DND-41 (cell line): ENCODE data around the gene ABCA3.
A peak's percentile ranks its signal among the peaks of the same experiment; 100 is the strongest.

ENCODE experiments used
- ATAC-seq: fragments of 200-7000 bp; cut with Tn5 transposase; 3 replicates; pipeline ENCODE4 v1.9.1; 2021; ENCODE audit warnings: low read depth; ENCODE audit not compliant: insufficient read depth
- DNase-seq: peaks from one replicate; pipeline ENCODE4 v3.0.0-alpha.2; 2020
- H2AFZ ChIP-seq: 2 replicates; pipeline ENCODE4 v1.6.0; 2012; ENCODE audit warnings: low read depth, low read length
- H3K27ac ChIP-seq: 2 replicates; pipeline ENCODE4 v1.5.1; 2012; ENCODE audit warnings: low read length, inconsistent platforms
- H3K27me3 ChIP-seq: fragments of 200-600 bp; sonication (generic); 2 replicates; pipeline ENCODE4 v1.6.0; 2012; ENCODE audit warnings: low read length, mild to moderate bottlenecking, inconsistent platforms; ENCODE audit not compliant: insufficient read depth, poor library complexity
- H3K36me3 ChIP-seq: 2 replicates; pipeline ENCODE4 v1.5.1; 2012; ENCODE audit warnings: low read length, inconsistent platforms; ENCODE audit not compliant: insufficient read depth
- H3K4me1 ChIP-seq: 2 replicates; pipeline ENCODE4 v1.5.1; 2012; ENCODE audit warnings: mild to moderate bottlenecking, low read length; ENCODE audit not compliant: insufficient read depth
- H3K4me2 ChIP-seq: 2 replicates; pipeline ENCODE4 v1.6.0; 2012; ENCODE audit warnings: mild to moderate bottlenecking, moderate library complexity, low read length, inconsistent platforms; ENCODE audit not compliant: insufficient read depth
- H3K4me3 ChIP-seq, 2 experiments: fragments of 200-600 bp in 1 of 2; shearing (Covaris generic) in 1 of 2; 2 replicates each; pipeline ENCODE4 v1.5.1; 2012 to 2016; ENCODE audit warnings: inconsistent platforms in 2 of 2, low read length in 2 of 2, mild to moderate bottlenecking in 2 of 2, low read depth in 1 of 2, moderate library complexity in 1 of 2
- H3K79me2 ChIP-seq: 2 replicates; pipeline ENCODE4 v1.6.0; 2012; ENCODE audit warnings: low read length, inconsistent platforms; ENCODE audit not compliant: insufficient read depth
- H3K9ac ChIP-seq: 2 replicates; pipeline ENCODE4 v1.6.0; 2012; ENCODE audit warnings: low read depth, mild to moderate bottlenecking, inconsistent platforms, low read length, moderate library complexity
- H3K9me3 ChIP-seq: 2 replicates; pipeline ENCODE4 v1.5.1; 2012; ENCODE audit warnings: low read length, moderate library complexity, mild to moderate bottlenecking, inconsistent platforms; ENCODE audit not compliant: insufficient read depth, severe bottlenecking
- H4K20me1 ChIP-seq: 2 replicates; pipeline ENCODE4 v1.6.0; 2012; ENCODE audit warnings: low read length; ENCODE audit not compliant: insufficient read depth
- CTCF ChIP-seq: IDR thresholded peaks from 2 replicates; pipeline ENCODE4 v1.5.1; 2012; ENCODE audit warnings: borderline replicate concordance, low read length, moderate library complexity, mild to moderate bottlenecking; ENCODE audit not compliant: poor library complexity, severe bottlenecking; ENCODE audit errors: extremely low read depth
- EZH2 ChIP-seq: IDR thresholded peaks from 3 replicates; pipeline ENCODE4 v1.6.1; 2012; ENCODE audit warnings: borderline replicate concordance, low read depth, mild to moderate bottlenecking, moderate library complexity, low read length, inconsistent platforms; ENCODE audit not compliant: severe bottlenecking

The ABCA3 gene

DNA sequence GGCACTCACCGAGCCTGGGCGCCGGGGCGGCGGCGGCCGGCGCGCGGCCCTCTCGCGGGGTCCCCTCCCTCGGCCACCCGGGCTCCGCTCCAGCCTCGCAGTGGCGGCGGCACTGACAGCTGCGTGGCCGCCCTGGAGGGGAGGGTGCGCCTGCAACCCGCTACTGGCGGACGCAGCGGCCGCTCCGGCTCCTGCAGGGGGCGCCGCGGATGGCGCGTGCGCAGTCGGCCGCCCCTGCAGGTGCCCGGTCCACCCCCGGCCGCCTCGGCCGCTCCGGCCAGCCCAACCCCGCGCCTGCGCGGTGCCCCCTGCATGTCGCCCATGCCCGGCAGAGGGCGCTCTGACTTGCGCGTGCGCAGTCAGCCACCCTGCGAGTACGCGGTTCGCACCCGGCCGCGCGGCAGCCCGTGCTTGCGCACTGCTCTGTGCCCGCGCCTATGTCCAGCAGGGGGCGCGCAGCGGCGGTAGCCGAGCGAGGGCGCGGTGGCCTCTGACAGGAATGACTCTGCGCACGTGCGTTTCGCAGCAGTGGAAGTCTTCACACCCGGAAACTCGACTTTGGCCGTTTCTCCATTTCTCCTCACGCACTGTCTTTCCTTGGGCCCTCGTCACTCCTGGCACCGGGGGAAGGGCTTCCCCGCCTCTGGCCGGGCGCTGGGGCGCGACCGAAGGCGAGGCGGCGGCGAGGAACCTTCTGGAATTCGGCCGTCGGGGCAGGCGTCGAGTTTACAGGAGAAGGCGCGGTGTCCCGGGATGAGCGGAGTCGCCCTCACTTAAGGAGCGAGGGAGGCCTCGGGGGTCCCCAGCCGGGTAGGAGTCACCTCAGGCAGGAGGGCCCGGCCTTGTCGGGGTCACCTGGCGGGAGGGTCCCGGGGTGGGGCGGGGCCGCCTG, at the start of gene ABCA3:
ABCA3 (minus strand) TSS at position 165 of the 892 bp plus-strand sequence. CDS start 14,262 bp downstream, outside the sequence.
- no peaks in the 10 kb centered on the region for H3K27me3 ChIP-seq
- peak within 1 kb of the TSS; percentile 12 to 65; a peak in 3 of 4 replicates for H3K4me3 ChIP-seq
- no peaks in the 10 kb centered on the region for H4K20me1 ChIP-seq
- peak within 1 kb of the TSS; percentile 90 for H2AFZ ChIP-seq
- DNase-seq (peak; percentile 95), ATAC-seq (peak; percentile 97)
- peaks cover 25% of the 10 kb centered on the region for H3K4me1 ChIP-seq
- no peaks in the 10 kb centered on the region for H3K36me3 ChIP-seq
- H3K27ac ChIP-seq: peak within 1 kb of the TSS; percentile 68
- no peaks in the 10 kb centered on the region for H3K9me3 ChIP-seq
- H3K9ac ChIP-seq: peak within 1 kb of the TSS; percentile 64
- 0 out of 2 replicates have a peak, but pooled peaks cover 2% of the 10 kb centered on the region for H3K79me2 ChIP-seq
- H3K4me2 ChIP-seq: peak within 1 kb of the TSS; percentile 72
- TF ChIP-seq EZH2: no peak
- TF ChIP-seq CTCF: peak; percentile 99

DNA sequence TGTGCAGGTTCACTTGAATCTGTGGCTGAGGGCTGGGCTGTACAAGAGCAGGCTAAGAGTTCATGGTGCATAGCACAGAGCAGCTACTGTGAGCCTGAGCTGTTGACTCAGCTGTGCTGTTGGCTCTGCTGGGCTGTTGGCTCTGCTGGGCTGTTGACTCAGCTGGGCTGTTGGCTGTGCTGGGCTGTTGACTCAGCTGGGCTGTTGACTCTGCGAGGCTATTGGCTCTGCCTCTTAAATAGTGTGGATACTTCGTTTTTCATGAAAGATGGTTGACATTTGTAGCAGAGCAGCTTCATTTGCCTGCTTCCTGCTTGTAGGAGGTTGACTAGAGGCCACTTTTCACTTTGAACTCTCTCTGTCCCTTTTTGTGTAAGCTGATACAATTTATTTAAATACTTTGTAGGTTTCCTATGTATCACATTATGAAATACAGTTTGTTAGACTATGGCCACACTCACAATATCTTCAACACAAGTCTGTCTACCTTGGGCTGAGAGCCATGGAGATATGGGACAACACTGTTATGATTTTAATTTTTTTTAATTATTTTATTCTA, 48.4 kb upstream of the ABCA3 start:
- TF ChIP-seq EZH2 (no peak), CTCF (no peak)
- Histone ChIP-seq H3K79me2 (no peaks in the 10 kb centered on the region), H3K9me3 (peaks cover 9% of the 10 kb centered on the region), H4K20me1 (no peaks in the 10 kb centered on the region), H2AFZ (no peak overlapping the region), H3K36me3 (no peaks in the 10 kb centered on the region), H3K4me1 (no peaks in the 10 kb centered on the region), H3K27ac (no peak overlapping the region), H3K4me3 (no peak overlapping the region), H3K27me3 (peaks cover 2% of the 10 kb centered on the region), H3K9ac (no peak overlapping the region), H3K4me2 (no peak overlapping the region)
- ATAC-seq (no peak), DNase-seq (no peak)

- no peak for DNase-seq
- Histone ChIP-seq H3K4me3 (no peak overlapping the region), H3K4me2 (no peak overlapping the region), H3K9ac (no peak overlapping the region), H3K27me3 (no peaks in the 10 kb centered on the region), H3K9me3 (peaks cover 9% of the 10 kb centered on the region), H4K20me1 (no peaks in the 10 kb centered on the region), H3K4me1 (no peaks in the 10 kb centered on the region), H3K27ac (no peak overlapping the region), H3K36me3 (no peaks in the 10 kb centered on the region), H2AFZ (no peak overlapping the region), H3K79me2 (no peaks in the 10 kb centered on the region)
- TF ChIP-seq EZH2 (no peak), CTCF (no peak)
- no peak for ATAC-seq
These were observed 47.8 kb upstream of the ABCA3 start for GRCh38 chr16:2388139-2388874.
